ENCODE results near the gene SRD5A2.

GRCh38 chr2:31556940-31557339, 23.8 kb downstream of the SRD5A2 start:
- TF ChIP-seq EP300 (IDR thresholded peaks at IDR 0.05) (no peak), CTCF (IDR thresholded peaks at IDR 0.05) (no peak)

Measured in ovary (tissue), 3 donors.